NCI-H1092 (cell line): Measurements from ENCODE around the gene HOXD8.

ENCODE experiments used
- DNase-seq: peaks from one replicate; lab custom pipeline; 2025; lab: John Stamatoyannopoulos, UW

HOXD8 gene

GRCh38 chr2:176128982-176129796 is at the start of gene HOXD8:
Gene HOXD8, plus strand, starts transcription at chr2:176129705. Its CDS starts 662 bp downstream, at chr2:176130367.
- peak; percentile 69 for DNase-seq

DNA sequence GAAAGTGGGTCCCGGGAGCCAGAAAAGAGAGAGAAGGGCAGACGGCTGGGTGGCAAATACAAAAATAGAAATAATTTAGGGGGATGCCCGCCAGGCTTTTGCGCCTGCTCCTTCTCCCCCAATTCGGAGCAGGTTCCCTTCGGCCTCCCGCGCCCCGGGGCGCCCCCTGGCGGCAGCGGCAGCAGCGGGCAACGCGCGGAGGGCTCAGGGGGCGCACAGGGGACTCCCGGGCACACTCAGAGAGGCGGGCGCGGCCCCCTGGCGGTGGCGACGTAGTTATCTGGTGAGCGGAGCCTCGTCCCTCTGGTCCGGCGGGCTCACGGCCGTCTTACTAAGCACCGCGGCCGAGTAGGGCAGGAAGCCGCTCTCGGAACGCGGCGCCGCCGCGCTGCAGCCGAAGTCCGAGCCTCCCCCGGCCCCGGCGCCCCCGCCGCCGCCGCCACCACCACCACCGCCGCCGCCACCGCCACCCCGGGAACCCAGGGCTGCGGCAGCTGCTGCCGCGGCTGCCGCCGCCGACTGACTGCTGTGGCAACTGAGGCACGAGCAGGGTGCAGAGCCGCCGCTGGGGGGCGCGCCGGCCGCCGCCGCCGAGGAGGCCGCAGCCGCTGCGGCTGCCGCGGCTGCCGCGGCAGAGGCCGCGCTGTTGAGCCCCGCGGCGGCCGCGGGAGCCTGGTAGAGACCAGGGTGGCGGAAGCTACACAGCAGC is 49.5 kb upstream of the HOXD8 start:
- no peak for DNase-seq

- no peak for DNase-seq
Observed at GRCh38 chr2:176080540-176081375, 48.7 kb upstream of the HOXD8 start.

- DNase-seq, result no peak
Observed at GRCh38 chr2:176081376-176081836, 48.1 kb upstream of the HOXD8 start.

- no peak for DNase-seq
Observed at GRCh38 chr2:176081837-176082524, 47.5 kb upstream of the HOXD8 start.

DNA sequence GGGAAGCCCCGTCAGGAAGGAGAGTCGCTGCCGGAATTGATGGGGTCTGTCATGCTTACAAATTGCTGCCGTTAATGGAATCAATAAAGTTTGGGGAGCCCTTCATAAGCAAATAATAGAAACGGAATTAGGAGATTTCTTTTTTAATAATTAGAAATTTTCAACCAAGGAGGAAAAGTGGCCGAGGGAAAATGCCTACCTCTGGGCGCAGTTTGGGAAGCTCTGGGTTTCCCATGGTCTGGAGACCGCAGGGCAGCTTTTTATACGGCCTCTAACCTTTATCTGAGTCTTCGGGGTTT is 47.0 kb upstream of the HOXD8 start:
- no peak for DNase-seq

DNA sequence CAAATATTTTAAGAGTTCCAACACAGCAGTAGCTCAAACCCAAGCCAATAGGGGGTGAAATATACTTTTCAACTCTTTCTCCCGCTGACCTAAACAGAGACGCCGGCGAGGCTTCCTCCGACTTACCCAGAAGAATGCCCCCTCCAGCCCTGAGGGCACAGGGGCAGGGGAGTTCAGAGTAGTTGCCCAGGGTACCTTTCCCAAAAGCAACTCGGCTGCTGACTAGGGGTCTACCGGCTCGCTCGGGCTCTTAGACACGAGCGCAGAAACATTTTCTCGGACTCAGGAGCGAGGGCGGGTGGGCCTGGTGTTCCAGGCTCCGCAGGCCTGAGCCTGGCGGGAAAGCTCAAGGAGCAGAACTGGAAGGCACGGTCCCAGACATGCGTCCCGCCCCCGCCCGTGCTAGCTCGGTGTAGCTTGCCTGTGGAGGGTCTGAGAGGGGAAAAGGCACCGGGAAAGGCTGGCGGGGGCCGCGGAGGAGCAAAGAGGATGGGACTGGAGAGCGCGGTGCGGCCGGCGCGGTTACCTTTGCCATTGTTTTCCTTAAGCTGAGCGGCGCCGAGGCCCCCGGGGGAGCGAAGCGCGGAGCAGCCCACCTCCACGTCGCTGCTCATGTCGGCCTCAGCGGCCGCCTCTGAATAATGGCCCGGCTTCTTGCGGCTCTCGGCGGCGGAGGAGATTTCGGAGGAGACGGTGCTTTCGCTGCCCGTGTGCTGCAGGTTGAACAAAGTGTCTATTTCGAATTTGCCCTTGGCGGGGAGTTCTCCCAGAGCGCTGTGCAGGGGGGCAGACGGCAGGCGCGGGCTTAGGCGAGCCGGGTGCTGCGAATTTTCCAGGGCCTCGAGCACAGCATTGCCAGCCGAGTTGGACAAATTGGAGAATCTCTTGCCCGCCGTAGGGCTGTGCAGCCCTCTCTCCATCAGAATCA is 46.4 kb upstream of the HOXD8 start:
- DNase-seq, result peak; percentile 28

DNA sequence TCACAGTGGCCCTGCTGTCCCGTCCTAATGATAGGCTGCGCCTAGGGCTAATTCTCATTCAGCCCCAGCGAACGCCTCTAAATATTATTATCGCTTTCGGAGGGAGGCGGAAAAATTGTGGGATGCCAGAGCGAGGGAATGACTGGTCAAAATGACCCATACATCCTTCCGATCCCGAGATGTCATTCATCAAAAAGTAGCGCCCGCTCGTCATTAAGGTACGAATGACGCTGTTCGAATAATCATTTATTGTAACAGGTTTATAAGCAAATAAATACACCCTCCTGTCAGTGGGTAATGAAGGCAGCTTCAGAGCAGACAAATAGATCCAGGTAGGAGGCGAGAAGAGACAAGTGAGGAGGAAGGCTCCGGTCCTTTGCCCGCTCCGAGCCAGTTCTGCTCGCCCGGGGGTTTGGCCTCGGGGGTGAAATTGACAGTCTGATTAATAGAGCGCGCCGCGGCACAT is 45.7 kb upstream of the HOXD8 start, which contains the start of gene EVX2:
EVX2 (minus strand) TSS at position 167 of the 466 bp plus-strand sequence. CDS start 186 bp downstream, outside the sequence.
- no peak for DNase-seq

DNA sequence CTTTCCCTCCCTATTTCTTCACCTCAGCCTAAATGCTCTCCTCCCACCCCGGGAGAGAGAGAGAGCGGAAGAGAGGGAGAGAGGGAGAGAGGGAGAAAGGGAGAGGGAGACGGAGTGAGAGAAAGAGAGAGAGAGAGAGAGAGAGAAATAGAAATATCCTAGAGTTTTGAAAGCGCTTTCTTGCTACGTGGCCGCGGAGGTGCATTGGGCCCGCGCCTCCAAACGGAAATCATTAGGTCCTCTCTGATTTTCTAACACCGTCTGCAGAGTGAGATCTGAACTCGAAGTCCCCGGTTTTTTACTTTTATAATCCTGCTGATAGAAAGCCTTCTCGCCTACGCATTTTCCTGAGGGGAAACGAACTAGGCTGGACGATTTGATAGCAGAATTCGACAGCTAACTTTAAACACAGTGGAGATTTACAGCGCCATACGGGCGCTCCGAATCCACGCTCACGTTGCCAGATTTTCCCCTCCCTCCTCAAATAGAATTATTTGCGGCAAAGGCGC is 44.8 kb upstream of the HOXD8 start:
- DNase-seq, result no peak

DNA sequence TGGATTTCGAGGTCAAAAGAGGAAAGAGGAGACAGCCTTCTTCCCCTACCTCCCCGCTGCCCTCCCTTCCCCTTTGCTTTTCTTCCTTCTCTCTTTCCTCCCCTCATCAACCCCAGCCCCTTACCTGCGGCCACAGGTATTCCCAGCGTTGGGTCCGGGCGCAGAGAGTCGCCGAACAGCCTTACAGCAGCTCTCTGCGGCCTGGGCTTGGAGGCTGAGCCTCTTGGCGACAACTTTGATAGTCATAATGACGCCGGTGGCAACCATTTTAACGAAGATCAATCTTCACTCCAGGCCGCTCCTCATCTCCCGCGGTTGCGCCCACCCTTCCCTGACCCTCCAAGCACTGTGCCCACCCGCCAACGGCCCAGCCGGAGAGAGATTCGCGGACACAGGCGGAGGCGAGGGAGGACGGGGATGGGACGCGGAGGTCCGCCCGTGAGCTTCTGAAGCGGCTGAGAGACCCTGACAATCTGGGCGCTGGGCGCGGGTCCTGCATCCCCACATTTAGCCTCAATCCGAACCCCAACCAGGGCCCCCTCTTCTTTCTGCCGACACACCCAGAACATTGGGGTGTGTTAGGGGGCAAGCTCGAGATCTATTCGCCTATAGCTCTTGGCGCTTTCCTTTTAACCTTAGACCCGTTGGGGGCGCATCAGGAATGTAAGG is 44.3 kb upstream of the HOXD8 start:
- no peak for DNase-seq

GRCh38 chr2:176085861-176086771 is 43.4 kb upstream of the HOXD8 start:
- peak; percentile 31 for DNase-seq

- DNase-seq, result no peak
Observed at GRCh38 chr2:176087330-176088047, 42.0 kb upstream of the HOXD8 start.

DNA sequence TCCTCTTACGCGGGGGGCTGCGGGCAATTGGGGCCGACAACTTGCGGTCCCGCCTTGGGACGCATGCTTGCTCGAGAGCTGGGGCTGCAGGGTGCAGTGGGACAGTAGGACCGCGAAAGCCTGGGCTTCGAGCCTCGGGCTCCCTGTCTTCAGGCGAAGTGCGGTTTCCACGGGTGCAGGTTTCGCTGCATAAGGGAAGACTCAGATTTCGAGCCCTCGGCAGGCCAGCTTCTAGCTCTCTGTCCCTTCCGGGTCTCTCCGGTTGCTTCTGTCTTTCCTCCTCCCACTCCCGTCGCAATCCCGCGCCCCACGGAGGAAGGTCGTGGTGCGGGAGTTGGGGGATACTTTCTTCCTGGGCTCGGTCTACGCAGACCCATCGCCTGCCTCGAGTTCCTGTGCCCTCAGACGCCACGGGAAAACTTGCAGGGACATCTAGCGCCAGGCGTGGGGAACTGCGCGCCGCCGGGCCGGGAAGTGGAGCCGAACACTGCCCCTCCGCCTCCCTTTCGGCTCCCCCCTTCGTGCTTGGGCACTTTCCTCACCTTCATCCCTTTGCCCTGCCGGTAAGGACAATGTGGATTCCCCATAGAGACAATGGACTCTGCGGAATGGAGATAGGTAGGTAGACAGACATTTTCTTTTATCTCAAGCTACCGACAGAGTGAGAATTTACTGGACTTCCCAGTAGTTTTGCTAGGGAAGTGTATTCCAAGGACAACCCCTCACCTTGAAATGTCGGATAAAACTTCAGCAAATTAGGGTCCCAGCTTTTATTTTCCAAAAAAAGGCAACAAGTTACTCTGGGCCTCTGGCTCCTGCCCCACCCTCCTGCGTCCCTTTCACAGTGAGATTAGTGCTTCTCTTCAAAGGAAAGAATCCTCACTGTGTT is 41.2 kb upstream of the HOXD8 start:
- DNase-seq, result peak; percentile 26

DNA sequence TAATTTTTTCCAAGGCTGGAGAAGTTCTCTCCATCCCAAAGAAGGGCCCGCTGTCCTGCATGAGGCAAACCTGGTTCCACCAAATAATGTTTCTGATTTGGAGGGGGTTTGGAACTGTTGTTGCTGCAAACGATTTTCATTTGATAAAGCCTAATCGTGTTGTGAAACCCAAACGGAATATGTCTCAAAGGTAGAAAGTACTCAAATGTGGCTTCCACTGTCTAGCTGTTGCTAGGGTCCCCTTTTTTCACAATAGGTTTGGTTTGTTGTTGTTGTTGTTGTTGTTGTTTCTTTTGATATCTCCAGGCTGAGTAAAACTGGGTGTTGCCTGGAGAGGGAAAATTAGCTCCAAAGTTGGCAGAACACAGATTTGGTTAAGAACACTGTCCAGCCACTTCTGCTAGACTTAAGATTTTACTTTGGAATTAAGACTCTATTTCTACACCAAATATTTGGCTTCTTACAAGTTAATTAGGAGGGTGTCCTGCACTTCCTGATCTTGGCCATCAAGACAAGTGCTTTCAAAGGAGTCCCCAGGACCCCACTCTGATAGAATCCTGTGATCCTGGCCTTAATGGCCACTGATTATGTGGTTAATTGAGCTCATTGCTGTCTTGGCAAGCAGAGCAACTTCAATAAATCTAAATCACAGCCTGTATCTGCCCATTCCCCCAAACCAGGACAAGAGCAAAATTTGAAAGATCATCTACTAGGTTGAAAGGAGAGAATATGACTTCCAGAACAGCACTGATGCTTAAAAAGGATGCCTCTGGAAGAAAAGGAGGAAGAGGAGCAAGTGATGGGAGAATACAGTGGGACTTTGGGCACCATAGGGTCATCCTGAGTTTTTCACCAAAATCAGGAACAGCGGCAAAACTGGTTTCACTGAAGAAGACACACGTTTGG is 40.3 kb upstream of the HOXD8 start:
- DNase-seq, result no peak

GRCh38 chr2:176089843-176090395 is 39.6 kb upstream of the HOXD8 start:
- DNase-seq, result no peak

DNA sequence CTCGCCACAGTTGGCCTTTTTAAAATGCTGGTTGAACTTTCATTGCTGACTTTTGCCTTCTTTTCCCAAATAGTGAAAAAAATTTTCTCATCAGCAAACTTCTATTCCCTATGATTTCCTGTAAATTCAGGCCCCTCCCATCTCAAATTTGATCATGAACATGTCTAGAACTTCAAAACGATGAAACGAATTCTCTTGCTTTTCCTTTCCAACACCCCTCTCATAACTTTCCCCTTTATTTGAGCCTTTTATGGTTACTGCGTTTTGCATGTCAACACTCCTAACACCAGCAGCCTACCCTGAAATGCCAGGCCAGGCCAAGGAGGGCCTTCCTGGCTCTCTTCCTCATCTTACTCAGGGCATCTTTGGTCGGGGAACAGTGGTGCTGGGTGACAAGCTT is 38.6 kb upstream of the HOXD8 start:
- no peak for DNase-seq
